KOPT-K1 (cell line): ENCODE data around the gene PROKR1.
A peak's percentile ranks its signal among the peaks of the same experiment; 100 is the strongest.
"Not testable (repeated sequence)": the region's sequence is repeated elsewhere in the genome, so short reads cannot be mapped to it uniquely, and the experiment has no call there.

Experiments
- H3K27ac ChIP-seq: fragments of 200-600 bp; sonication (generic); 2 replicates; pipeline ENCODE4 v1.5.1; 2016; ENCODE audit warnings: antibody characterized with exemption, mild to moderate bottlenecking, low read depth, low read length; ENCODE audit not compliant: poor library complexity, severe bottlenecking
- H3K36me3 ChIP-seq: fragments of 200-600 bp; sonication (generic); 2 replicates; pipeline ENCODE4 v1.5.1; 2017; ENCODE audit warnings: antibody characterized with exemption, mild to moderate bottlenecking, low read length, moderate library complexity; ENCODE audit not compliant: insufficient read depth
- H3K9me3 ChIP-seq: fragments of 200-600 bp; sonication (generic); 2 replicates; pipeline ENCODE4 v1.5.1; 2017; ENCODE audit warnings: antibody characterized with exemption, low read length, mild to moderate bottlenecking; ENCODE audit not compliant: insufficient read depth, poor library complexity, severe bottlenecking

PROKR1 gene

GRCh38 chr2:68643011-68643873, at the start of gene PROKR1:
PROKR1 (plus strand) TSS chr2:68643579; CDS start chr2:68645822, 2,243 bp downstream.
- no peak within 1 kb of the TSS for H3K27ac ChIP-seq
- peaks cover 28% of the 10 kb centered on the region for H3K9me3 ChIP-seq
- no peaks in the 10 kb centered on the region for H3K36me3 ChIP-seq

GRCh38 chr2:68594041-68594440, 49.3 kb upstream of the PROKR1 start:
- H3K27ac ChIP-seq, result no peak overlapping the region
- no peaks in the 10 kb centered on the region for H3K9me3 ChIP-seq
- no peaks in the 10 kb centered on the region for H3K36me3 ChIP-seq

- Histone ChIP-seq H3K9me3 (no peaks in the 10 kb centered on the region), H3K36me3 (no peaks in the 10 kb centered on the region), H3K27ac (peak overlapping the region; percentile 32)
Measured at GRCh38 chr2:68594674-68595492, 48.5 kb upstream of the PROKR1 start.

- H3K27ac ChIP-seq, H3K36me3 ChIP-seq, H3K9me3 ChIP-seq: not testable (repeated sequence)
Measured at GRCh38 chr2:68595493-68595785, 47.9 kb upstream of the PROKR1 start.

DNA sequence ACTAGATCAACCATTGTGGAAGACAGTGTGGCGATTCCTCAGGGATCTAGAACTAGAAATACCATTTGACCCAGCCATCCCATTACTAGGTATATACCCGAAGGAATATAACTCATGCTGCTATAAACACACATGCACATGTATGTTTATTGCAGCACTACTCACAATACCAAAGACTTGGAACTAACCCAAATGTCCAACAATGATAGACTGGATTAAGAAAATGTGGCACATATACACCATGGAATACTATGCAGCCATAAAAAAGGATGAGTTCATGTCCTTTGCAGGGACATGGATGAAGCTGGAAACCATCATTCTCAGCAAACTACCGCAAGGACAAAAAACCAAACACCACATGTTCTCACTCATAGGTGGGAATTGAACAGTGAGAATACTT, 42.9 kb upstream of the PROKR1 start:
- not testable (repeated sequence) for H3K9me3 ChIP-seq

GRCh38 chr2:68603059-68603458, 40.3 kb upstream of the PROKR1 start:
- H3K36me3 ChIP-seq, result no peaks in the 10 kb centered on the region
- peaks cover 10% of the 10 kb centered on the region for H3K9me3 ChIP-seq
- H3K27ac ChIP-seq, result no peak overlapping the region

More for the DNA sequence above, 42.9 kb upstream of the PROKR1 start:
- H3K36me3 ChIP-seq, H3K27ac ChIP-seq: not testable (repeated sequence)

DNA sequence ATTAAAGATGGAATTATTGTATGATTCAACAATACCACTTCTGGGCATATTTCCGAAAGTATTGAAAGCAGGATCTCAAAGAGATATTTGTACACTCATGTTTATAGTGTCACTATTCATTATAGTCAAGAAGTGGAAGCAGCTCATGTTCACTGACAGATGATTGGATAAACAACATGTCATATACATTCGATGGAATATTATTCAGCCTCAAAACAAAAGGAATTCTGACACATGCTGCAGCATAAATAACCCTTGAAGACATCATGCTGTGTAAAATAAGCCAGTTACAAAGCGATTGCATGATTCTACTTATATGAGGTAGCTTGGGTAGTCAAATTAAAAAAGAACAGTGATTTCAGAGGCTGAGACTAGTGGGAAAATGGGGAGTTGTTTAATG, 39.3 kb upstream of the PROKR1 start:
- Histone ChIP-seq H3K27ac (no peak overlapping the region), H3K36me3 (no peaks in the 10 kb centered on the region)

GRCh38 chr2:68605939-68606338, 37.4 kb upstream of the PROKR1 start:
- Histone ChIP-seq H3K9me3 (peaks cover 21% of the 10 kb centered on the region), H3K27ac (no peak overlapping the region), H3K36me3 (no peaks in the 10 kb centered on the region)

More for the DNA sequence above, 39.3 kb upstream of the PROKR1 start:
- peaks cover 10% of the 10 kb centered on the region for H3K9me3 ChIP-seq

- Histone ChIP-seq H3K36me3 (no peaks in the 10 kb centered on the region), H3K9me3 (peaks cover 21% of the 10 kb centered on the region)
Measured at GRCh38 chr2:68606759-68607158, 36.6 kb upstream of the PROKR1 start.

GRCh38 chr2:68607837-68608236, 35.5 kb upstream of the PROKR1 start:
- Histone ChIP-seq H3K9me3 (peaks cover 16% of the 10 kb centered on the region), H3K27ac (no peak overlapping the region), H3K36me3 (no peaks in the 10 kb centered on the region)

More at GRCh38 chr2:68606759-68607158, 36.6 kb upstream of the PROKR1 start:
- no peak overlapping the region for H3K27ac ChIP-seq

- H3K27ac ChIP-seq, result no peak overlapping the region
- H3K9me3 ChIP-seq, result peaks cover 11% of the 10 kb centered on the region
- H3K36me3 ChIP-seq, result no peaks in the 10 kb centered on the region
Measured at GRCh38 chr2:68612765-68613519, 30.4 kb upstream of the PROKR1 start.

- Histone ChIP-seq H3K36me3 (no peaks in the 10 kb centered on the region), H3K9me3 (no peaks in the 10 kb centered on the region), H3K27ac (no peak overlapping the region)
Measured at GRCh38 chr2:68620772-68621171, 22.6 kb upstream of the PROKR1 start.

GRCh38 chr2:68623820-68624219, 19.6 kb upstream of the PROKR1 start:
- Histone ChIP-seq H3K9me3 (no peaks in the 10 kb centered on the region), H3K27ac (no peak overlapping the region), H3K36me3 (no peaks in the 10 kb centered on the region)

GRCh38 chr2:68627615-68628014, 15.8 kb upstream of the PROKR1 start:
- no peak overlapping the region for H3K27ac ChIP-seq
- H3K9me3 ChIP-seq, result no peaks in the 10 kb centered on the region
- no peaks in the 10 kb centered on the region for H3K36me3 ChIP-seq

DNA sequence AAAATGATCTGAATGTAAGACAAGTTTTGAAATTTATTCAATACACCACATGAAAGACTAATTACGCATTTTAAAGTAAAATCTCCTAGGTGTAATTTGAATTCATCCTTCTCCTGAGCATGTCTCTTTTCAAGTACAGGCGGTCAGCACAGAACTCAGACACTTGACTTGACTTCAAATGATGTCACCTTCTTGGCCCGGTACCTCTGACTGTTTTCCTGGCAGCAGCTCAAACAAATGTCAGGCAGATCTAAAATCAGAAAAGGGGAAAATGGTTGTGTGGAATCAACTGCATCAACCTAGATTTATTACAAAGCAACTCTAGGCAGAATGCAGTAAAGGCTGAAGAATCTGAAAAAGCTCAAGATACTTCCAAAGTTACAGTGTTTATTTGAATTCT, 11.4 kb upstream of the PROKR1 start:
- Histone ChIP-seq H3K36me3 (no peaks in the 10 kb centered on the region), H3K9me3 (no peaks in the 10 kb centered on the region)

More for the DNA sequence above, 11.4 kb upstream of the PROKR1 start:
- no peak overlapping the region for H3K27ac ChIP-seq
